A549 treated with GW870086 at 1 μM for 4 hours (cell line): ENCODE measurements around the gene YTHDC1. TPM values are rescaled to one million over a fixed set of nuclear protein-coding genes. Genes with fewer than 3 reads are reported as not detected.

ENCODE experiments used
- total RNA-seq: library from RNA; stranded (reverse); fragments of 200-300 nt; extraction: Qiagen RNA extraction; gene quantifications from 5 replicates; pipeline ENCODE4 v1.2.3, GENCODE V29; 2022; ENCODE audit warnings: low read depth

The YTHDC1 gene
- 28.9 to 37.4 TPM (median 35.6 TPM) in 5 replicates for total RNA-seq

DNA sequence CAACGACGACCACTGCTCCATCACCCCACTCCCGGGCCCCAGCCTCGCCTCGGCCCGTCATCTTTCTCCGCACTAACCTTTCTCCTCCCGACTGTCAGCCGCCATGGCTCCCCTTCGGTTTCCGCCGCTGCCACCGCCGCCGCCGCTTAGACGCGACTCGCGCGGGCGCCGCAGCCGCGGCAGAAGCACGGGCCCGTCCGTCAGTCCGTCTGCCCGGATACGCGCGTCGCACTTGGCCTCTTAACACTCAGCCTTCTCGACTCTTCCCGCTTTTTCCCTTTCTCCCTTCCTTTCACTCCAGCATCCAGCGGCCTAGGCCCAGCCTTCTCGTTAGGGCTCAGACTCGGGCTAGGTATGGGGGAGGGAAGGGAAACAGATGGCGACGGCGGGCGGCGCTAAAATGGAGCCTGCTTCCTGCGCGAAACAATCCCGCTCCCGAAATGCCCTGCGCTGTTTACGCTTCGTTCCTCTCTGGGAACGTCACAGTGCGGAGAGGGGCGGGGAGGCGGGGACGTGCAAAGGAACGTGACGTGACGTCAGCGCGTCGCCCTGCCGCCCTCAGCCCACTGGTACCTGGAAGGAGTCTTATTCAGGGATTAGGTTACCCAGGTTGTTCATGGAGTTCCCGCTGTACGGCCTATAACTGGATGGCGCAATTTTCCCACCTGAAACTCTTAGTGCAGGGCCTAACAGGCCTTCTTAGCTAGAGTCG is at the start of gene YTHDC1:
Gene YTHDC1 (minus strand): TSS at position 442 of the 712 bp plus-strand sequence. CDS start 337 bp downstream, at position 105.

Other genes starting within 250 kb of the YTHDC1 start
- not detected in 5 replicates for gene TMPRSS11F, start 220.2 kb downstream of the YTHDC1 start, total RNA-seq
- gene TMPRSS11B, start 104.4 kb downstream of the YTHDC1 start, total RNA-seq: not detected in 5 replicates
- gene TMPRSS11E, start 97.4 kb upstream of the YTHDC1 start, total RNA-seq: not detected in 5 replicates
- gene UGT2B17, start 226.2 kb upstream of the YTHDC1 start, total RNA-seq: not detected in 5 replicates